NCI-H524 (cell line): ENCODE results near the gene RARS1.

Experiments used
- DNase-seq, 2 experiments: peaks; one replicate each; lab custom pipeline; 2025; lab: John Stamatoyannopoulos, UW

The RARS1 gene

GRCh38 chr5:168486136-168486879 lies at the start of gene RARS1:
Gene RARS1, plus strand, starts transcription at chr5:168486471. Its CDS starts 28 bp downstream, at chr5:168486499.
- DNase-seq = peak; percentile 80 to 87

- DNase-seq = no peak
These were observed 47.9 kb upstream of the RARS1 start for GRCh38 chr5:168438349-168438748.

- DNase-seq = no peak
These were observed 42.7 kb upstream of the RARS1 start for GRCh38 chr5:168443533-168443932.

GRCh38 chr5:168443950-168444700 lies 42.1 kb upstream of the RARS1 start:
- no peak for DNase-seq

- DNase-seq = no peak
These were observed 39.2 kb upstream of the RARS1 start for GRCh38 chr5:168446983-168447619.

GRCh38 chr5:168447808-168448207 lies 38.5 kb upstream of the RARS1 start:
- no peak for DNase-seq

GRCh38 chr5:168449166-168449565 lies 37.1 kb upstream of the RARS1 start:
- no peak for DNase-seq

GRCh38 chr5:168451565-168451964 lies 34.7 kb upstream of the RARS1 start:
- no peak for DNase-seq

GRCh38 chr5:168455201-168455600 lies 31.1 kb upstream of the RARS1 start:
- DNase-seq = no peak

- no peak for DNase-seq
These were observed 28.7 kb upstream of the RARS1 start for GRCh38 chr5:168457542-168457941.

GRCh38 chr5:168460606-168461005 lies 25.7 kb upstream of the RARS1 start:
- DNase-seq = no peak

GRCh38 chr5:168463081-168463480 lies 23.2 kb upstream of the RARS1 start:
- no peak for DNase-seq

GRCh38 chr5:168464214-168464613 lies 22.1 kb upstream of the RARS1 start:
- DNase-seq = no peak

GRCh38 chr5:168464641-168465040 lies 21.6 kb upstream of the RARS1 start:
- no peak for DNase-seq

- peak; percentile 78 to 94 for DNase-seq
These were observed 18.4 kb upstream of the RARS1 start for GRCh38 chr5:168467755-168468330.

- DNase-seq = no peak
These were observed 17.4 kb upstream of the RARS1 start for GRCh38 chr5:168468836-168469235.

GRCh38 chr5:168469816-168470215 lies 16.5 kb upstream of the RARS1 start:
- no peak for DNase-seq

- DNase-seq = no peak
These were observed 14.5 kb upstream of the RARS1 start for GRCh38 chr5:168471785-168472184.

GRCh38 chr5:168472329-168472728 lies 13.9 kb upstream of the RARS1 start:
- no peak for DNase-seq

- peak; percentile 35 to 72 for DNase-seq
These were observed 12.0 kb upstream of the RARS1 start for GRCh38 chr5:168474319-168474718.

GRCh38 chr5:168477060-168477459 lies 9.2 kb upstream of the RARS1 start:
- no peak for DNase-seq

GRCh38 chr5:168479166-168479565 lies 7.1 kb upstream of the RARS1 start:
- DNase-seq = no peak

- DNase-seq = no peak
These were observed 5.7 kb upstream of the RARS1 start for GRCh38 chr5:168480601-168481000.
